ENCODE results near the gene SMG6. TPM values are rescaled to one million over a fixed set of nuclear protein-coding genes. Genes with fewer than 3 reads are reported as not detected.

Gene SMG6
- total RNA-seq, 1 experiment from 2014 or later: 25.6 TPM

DNA sequence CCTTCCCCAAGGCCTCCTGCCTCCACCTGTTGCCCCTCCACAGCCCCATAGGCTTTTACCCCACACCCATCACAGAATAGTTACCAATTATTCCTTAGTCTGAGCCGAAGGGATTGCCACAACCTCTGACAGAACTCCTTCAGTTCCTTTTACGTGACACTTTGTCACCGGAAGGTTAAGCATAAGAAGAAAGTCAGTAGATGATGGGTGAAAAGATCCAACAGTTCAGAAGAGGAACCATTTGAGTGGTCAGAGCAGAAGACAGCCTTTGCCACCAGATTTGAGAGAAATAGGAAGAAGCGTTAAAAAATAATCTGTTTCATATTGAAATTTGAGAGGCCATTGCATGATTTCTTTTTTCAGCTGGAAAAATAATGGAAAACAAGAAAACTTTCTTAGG lies 1.3 kb upstream of the SMG6 start:
- Mint-ChIP-seq H3K4me3 (peak overlapping the region; percentile 48), H3K36me3 (peaks cover 10% of the 10 kb centered on the region), H3K27me3 (ENCODE audit: low read depth) (peaks cover 4% of the 10 kb centered on the region), H3K9me3 (peaks cover 6% of the 10 kb centered on the region; the same call in 1 of the 2 replicates), H3K27ac (peak overlapping the region; percentile 43; the same call in 1 of the 2 replicates), H3K4me1 (peaks cover 11% of the 10 kb centered on the region)
- DNase-seq (ENCODE audit: low spot score): no peak
- POLR2A ChIA-PET: no interaction called here
- CTCF ChIA-PET: interaction anchor here (0.6 to 1.7 kb wide), 2 partner anchors 10 to 77 kb away, joined by 3 to 9 read pairs; no protein-coding TSS in a partner anchor
- no peak for ATAC-seq
- TF ChIP-seq E2F5 (CRISPR knock-in tag; IDR thresholded peaks at IDR 0.05) (no peak), ZNF263 (CRISPR knock-in tag; IDR thresholded peaks at IDR 0.05; ENCODE audit: low read depth) (no peak), SOX15 (CRISPR knock-in tag; IDR thresholded peaks at IDR 0.05) (no peak), PRRX2 (CRISPR knock-in tag; IDR thresholded peaks at IDR 0.05) (no peak), ELF4 (CRISPR knock-in tag; IDR thresholded peaks at IDR 0.05; ENCODE audit: low read depth) (no peak), NFE2L1 (CRISPR knock-in tag; IDR thresholded peaks at IDR 0.05) (no peak), NR2C2 (CRISPR knock-in tag; IDR thresholded peaks at IDR 0.05) (no peak), GTF2I (CRISPR knock-in tag; conservative IDR thresholded peaks at IDR 0.05) (no peak), ETV6 (CRISPR knock-in tag; IDR thresholded peaks at IDR 0.05) (no peak), FOXK1 (CRISPR knock-in tag; IDR thresholded peaks at IDR 0.05) (no peak), ZNF416 (CRISPR knock-in tag; IDR thresholded peaks at IDR 0.05) (no peak), GABPB1 (CRISPR knock-in tag; IDR thresholded peaks at IDR 0.05) (no peak), NR1H2 (CRISPR knock-in tag; IDR thresholded peaks at IDR 0.05) (no peak), ZBTB43 (CRISPR knock-in tag; IDR thresholded peaks at IDR 0.05) (no peak), NFYB (CRISPR knock-in tag; conservative IDR thresholded peaks at IDR 0.05; ENCODE audit: low read depth) (no peak), ZNF423 (CRISPR knock-in tag; IDR thresholded peaks at IDR 0.05) (no peak), MYBL2 (CRISPR knock-in tag; IDR thresholded peaks at IDR 0.05) (no peak)
- TF ChIP-seq, protein P1, sequence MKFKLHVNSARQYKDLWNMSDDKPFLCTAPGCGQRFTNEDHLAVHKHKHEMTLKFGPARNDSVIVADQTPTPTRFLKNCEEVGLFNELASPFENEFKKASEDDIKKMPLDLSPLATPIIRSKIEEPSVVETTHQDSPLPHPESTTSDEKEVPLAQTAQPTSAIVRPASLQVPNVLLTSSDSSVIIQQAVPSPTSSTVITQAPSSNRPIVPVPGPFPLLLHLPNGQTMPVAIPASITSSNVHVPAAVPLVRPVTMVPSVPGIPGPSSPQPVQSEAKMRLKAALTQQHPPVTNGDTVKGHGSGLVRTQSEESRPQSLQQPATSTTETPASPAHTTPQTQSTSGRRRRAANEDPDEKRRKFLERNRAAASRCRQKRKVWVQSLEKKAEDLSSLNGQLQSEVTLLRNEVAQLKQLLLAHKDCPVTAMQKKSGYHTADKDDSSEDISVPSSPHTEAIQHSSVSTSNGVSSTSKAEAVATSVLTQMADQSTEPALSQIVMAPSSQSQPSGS (CRISPR knock-in tag; IDR thresholded peaks at IDR 0.05; ENCODE audit: borderline replicate concordance, low read depth): no peak
- TF ChIP-seq, protein P2, sequence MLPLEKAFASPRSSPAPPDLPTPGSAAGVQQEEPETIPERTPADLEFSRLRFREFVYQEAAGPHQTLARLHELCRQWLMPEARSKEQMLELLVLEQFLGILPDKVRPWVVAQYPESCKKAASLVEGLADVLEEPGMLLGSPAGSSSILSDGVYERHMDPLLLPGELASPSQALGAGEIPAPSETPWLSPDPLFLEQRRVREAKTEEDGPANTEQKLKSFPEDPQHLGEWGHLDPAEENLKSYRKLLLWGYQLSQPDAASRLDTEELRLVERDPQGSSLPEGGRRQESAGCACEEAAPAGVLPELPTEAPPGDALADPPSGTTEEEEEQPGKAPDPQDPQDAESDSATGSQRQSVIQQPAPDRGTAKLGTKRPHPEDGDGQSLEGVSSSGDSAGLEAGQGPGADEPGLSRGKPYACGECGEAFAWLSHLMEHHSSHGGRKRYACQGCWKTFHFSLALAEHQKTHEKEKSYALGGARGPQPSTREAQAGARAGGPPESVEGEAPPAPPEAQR (CRISPR knock-in tag; IDR thresholded peaks at IDR 0.05): no peak

DNA sequence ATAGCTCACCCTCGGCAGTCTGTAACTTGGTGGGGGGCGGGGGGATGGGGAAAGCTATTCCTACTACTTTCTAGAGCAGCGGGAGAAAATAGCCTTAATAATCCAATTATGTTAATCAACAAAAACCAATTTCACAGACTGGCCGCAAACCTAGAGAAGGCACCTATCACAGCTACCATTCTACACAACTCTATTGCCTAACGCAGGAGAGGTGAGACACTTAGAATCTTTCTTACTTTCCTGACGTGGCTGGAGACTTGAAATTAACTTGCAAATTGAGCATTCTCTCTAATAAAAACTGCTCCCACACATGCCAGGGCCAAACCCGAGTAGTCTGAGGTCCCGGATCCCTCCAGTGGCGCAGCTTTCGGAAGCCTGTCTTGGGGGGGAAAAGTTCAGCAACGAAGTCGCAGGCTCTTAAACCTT lies 794 bp downstream of the SMG6 start:
- H3K9me3 Mint-ChIP-seq: peaks cover 6% of the 10 kb centered on the region; the same call in 1 of the 2 replicates
- TF ChIP-seq FOXJ3 (CRISPR knock-in tag; IDR thresholded peaks at IDR 0.05; ENCODE audit: borderline replicate concordance) (no peak), ZBTB21 (CRISPR knock-in tag; IDR thresholded peaks at IDR 0.05; ENCODE audit: borderline replicate concordance) (no peak), KAT7 (CRISPR knock-in tag; IDR thresholded peaks at IDR 0.05; ENCODE audit: borderline replicate concordance) (no peak), ZNF317 (CRISPR knock-in tag; IDR thresholded peaks at IDR 0.05; ENCODE audit: borderline replicate concordance, low read depth) (no peak), IRF2 (CRISPR knock-in tag; IDR thresholded peaks at IDR 0.05; ENCODE audit: borderline replicate concordance, low read depth) (no peak)
- TF ChIP-seq, protein P3, sequence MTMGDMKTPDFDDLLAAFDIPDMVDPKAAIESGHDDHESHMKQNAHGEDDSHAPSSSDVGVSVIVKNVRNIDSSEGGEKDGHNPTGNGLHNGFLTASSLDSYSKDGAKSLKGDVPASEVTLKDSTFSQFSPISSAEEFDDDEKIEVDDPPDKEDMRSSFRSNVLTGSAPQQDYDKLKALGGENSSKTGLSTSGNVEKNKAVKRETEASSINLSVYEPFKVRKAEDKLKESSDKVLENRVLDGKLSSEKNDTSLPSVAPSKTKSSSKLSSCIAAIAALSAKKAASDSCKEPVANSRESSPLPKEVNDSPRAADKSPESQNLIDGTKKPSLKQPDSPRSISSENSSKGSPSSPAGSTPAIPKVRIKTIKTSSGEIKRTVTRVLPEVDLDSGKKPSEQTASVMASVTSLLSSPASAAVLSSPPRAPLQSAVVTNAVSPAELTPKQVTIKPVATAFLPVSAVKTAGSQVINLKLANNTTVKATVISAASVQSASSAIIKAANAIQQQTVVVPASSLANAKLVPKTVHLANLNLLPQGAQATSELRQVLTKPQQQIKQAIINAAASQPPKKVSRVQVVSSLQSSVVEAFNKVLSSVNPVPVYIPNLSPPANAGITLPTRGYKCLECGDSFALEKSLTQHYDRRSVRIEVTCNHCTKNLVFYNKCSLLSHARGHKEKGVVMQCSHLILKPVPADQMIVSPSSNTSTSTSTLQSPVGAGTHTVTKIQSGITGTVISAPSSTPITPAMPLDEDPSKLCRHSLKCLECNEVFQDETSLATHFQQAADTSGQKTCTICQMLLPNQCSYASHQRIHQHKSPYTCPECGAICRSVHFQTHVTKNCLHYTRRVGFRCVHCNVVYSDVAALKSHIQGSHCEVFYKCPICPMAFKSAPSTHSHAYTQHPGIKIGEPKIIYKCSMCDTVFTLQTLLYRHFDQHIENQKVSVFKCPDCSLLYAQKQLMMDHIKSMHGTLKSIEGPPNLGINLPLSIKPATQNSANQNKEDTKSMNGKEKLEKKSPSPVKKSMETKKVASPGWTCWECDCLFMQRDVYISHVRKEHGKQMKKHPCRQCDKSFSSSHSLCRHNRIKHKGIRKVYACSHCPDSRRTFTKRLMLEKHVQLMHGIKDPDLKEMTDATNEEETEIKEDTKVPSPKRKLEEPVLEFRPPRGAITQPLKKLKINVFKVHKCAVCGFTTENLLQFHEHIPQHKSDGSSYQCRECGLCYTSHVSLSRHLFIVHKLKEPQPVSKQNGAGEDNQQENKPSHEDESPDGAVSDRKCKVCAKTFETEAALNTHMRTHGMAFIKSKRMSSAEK (CRISPR knock-in tag; IDR thresholded peaks at IDR 0.05; ENCODE audit: borderline replicate concordance): no peak
- TF ChIP-seq, protein P4, sequence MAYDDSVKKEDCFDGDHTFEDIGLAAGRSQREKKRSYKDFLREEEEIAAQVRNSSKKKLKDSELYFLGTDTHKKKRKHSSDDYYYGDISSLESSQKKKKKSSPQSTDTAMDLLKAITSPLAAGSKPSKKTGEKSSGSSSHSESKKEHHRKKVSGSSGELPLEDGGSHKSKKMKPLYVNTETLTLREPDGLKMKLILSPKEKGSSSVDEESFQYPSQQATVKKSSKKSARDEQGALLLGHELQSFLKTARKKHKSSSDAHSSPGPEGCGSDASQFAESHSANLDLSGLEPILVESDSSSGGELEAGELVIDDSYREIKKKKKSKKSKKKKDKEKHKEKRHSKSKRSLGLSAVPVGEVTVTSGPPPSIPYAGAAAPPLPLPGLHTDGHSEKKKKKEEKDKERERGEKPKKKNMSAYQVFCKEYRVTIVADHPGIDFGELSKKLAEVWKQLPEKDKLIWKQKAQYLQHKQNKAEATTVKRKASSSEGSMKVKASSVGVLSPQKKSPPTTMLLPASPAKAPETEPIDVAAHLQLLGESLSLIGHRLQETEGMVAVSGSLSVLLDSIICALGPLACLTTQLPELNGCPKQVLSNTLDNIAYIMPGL (CRISPR knock-in tag; IDR thresholded peaks at IDR 0.05): no peak
- peak overlapping the region; percentile 74 for H3K27ac Mint-ChIP-seq
- ATAC-seq (no peak), DNase-seq (ENCODE audit: low spot score) (no peak)
- peaks cover 20% of the 10 kb centered on the region for H3K36me3 Mint-ChIP-seq
- CTCF ChIA-PET: interaction anchor here (0.6 to 2.5 kb wide), 8 partner anchors 34 to 1245 kb away, joined by 3 to 13 read pairs (median 3); partner anchors contain the start of genes HIC1, SGSM2 and TSR1
- POLR2A ChIA-PET: interaction anchor here (1.1 to 1.9 kb wide), 5 partner anchors 33 to 586 kb away, joined by 3 to 7 read pairs (median 6); partner anchors contain the start of gene TSR1
- H3K4me1 Mint-ChIP-seq: peaks cover 11% of the 10 kb centered on the region
- H3K4me3 Mint-ChIP-seq: peak overlapping the region; percentile 86
- H3K27me3 Mint-ChIP-seq (ENCODE audit: low read depth): peaks cover 4% of the 10 kb centered on the region

All from WTC11 (cell line).